HG03565 (cell line): ENCODE results near the gene STOML2.

ENCODE experiments used
- ATAC-seq: cut with Tn5 transposase; IDR thresholded peaks from one replicate; pipeline ENCODE4 v1.9.1; 2021; ENCODE audit warnings: mild to moderate bottlenecking, moderate library complexity; ENCODE audit not compliant: unreplicated experiment

The STOML2 gene

DNA sequence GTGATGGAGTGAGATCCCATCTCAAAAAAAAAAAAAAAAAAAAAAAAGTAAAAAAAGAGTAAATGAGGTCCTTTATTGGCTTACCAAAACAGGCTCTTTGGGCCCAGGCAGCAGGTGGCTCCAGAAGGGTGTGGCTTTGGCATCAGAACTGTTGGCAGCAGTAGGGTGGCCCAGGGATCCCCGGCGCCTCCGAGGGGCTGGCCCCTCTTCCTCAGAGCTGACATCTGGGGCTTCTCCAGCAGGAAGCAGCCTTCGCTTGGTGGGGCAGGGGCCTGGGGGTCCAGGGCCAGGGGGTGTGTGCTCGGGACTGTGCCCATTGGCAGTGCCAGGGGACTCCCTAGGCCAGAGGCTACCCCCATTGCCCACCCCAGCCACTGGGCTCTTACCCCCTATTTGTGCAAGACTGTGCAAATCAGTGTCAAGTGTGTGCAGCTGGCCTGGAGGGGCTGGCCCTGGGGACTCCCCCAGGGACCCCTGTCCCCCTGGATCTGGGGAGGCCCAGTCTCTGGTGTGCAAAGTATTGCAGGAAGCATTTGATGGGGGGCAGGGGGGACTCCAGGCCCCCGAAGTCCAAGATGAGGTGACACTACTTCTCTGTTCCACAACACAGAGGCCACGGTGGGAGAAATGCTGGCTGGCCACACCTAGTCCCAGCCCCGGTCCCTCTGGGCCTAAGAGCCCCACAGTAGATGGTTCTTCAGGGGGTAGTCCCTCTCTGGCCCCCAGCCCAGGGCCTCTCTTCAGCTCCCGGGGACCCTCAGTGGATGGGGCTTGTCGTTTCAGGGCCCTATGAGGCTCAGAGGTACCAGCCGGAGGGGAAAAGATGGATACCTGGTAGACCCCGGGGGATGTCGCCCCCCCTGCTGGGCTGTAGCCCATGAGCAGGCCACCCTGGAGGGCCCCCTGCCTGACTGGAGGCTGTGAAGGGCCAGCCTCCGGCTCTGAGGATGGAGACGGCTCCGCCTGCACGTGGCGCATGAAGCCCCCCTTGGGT is 4.7 kb upstream of the STOML2 start:
- ATAC-seq, result no peak

DNA sequence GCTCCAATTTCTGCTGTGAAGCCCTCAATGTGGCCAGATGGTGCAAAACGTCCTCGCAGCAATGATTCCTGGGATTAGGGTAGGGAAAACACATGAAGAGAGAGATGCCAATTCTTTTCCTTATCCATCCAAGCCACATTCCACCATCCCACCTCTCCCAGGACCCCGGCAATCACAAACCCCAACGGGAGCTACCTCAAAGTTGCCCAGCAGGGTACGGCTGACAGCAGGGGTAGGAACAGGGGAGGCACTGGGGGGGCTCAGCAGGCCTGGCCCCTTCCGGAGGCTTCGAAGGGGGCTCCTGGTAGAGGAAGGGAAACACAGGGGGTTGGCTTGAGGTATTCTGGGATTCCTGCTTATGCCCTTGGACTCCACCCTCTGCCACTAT is 3.4 kb upstream of the STOML2 start:
- ATAC-seq, result no peak

- ATAC-seq, result no peak
These were observed 2.8 kb upstream of the STOML2 start for GRCh38 chr9:35105571-35106342.

- ATAC-seq, result no peak
These were observed 2.2 kb upstream of the STOML2 start for GRCh38 chr9:35105126-35105525.

GRCh38 chr9:35104586-35104985 is 1.7 kb upstream of the STOML2 start:
- ATAC-seq, result no peak

DNA sequence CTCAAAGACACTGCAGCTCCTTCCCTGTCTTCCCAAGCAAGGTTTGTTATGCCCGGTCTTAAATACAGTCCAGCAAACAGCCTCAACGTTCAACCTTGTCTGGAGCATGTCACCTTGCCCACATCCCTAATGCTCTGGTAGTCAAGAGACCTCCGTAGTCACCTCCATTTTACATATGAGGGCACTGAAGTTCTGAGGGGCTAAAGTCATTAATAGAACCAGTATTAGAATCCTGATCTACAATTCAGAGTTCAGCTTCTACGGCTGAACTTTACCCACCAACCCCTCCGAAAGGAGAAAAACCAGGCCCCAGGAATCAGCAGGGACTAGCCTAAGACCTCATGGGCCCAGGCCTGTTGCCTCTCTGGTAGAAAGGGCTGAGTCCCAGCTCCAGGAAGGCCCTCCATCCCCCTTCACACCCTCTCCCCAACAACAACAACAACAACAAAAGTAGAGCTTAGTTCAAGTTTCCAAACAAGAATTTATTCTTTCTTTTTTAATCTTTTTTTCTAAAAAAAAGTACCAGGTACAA is 795 bp upstream of the STOML2 start:
- no peak for ATAC-seq

DNA sequence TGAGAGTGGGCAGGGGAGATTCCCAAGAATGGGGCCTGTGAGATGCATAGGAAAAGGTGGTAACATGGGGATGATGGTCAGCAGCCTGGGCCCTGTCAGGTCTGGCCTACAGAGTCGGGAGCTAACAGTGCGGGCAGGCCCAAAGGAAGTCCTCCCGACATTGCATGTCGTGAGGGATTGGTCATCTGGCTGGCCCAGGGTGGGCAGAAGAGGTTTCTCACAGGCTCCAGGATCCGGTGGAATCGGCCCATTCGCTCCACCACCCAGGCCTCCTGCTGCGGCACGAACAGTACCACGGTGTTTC is 514 bp downstream of the STOML2 start:
- ATAC-seq, result no peak

GRCh38 chr9:35097573-35097972 is 5.4 kb downstream of the STOML2 start:
- no peak for ATAC-seq

- ATAC-seq, result peak; percentile 82
These were observed 6.7 kb downstream of the STOML2 start, which contains the start of gene PIGO for GRCh38 chr9:35096035-35096849. TSS of gene PIGO (minus strand) at chr9:35096591. CDS start at chr9:35095565, 1,026 bp downstream.

DNA sequence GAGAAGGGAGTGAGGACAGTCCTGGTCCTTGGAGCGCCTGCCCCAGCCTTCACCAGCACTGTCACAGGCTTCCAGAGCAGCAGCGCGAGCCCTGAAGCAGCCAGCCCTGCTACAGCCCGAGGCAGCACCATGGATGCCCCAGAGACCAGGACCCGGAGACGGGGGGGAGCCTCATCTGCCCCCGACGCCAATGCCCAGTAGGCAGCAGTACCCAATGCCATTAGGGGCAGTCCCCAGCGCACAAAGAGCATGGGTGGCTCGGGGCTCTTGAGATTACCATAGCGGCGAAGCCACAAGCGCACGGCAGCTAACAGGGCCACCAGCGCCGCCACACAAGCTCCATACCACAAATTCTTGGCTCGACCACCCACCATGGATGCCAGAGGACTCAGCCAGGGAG is 11.4 kb downstream of the STOML2 start:
- no peak for ATAC-seq

- no peak for ATAC-seq
These were observed 13.5 kb downstream of the STOML2 start for GRCh38 chr9:35089434-35089833.

- ATAC-seq, result no peak
These were observed 17.9 kb downstream of the STOML2 start for GRCh38 chr9:35085078-35085477.

DNA sequence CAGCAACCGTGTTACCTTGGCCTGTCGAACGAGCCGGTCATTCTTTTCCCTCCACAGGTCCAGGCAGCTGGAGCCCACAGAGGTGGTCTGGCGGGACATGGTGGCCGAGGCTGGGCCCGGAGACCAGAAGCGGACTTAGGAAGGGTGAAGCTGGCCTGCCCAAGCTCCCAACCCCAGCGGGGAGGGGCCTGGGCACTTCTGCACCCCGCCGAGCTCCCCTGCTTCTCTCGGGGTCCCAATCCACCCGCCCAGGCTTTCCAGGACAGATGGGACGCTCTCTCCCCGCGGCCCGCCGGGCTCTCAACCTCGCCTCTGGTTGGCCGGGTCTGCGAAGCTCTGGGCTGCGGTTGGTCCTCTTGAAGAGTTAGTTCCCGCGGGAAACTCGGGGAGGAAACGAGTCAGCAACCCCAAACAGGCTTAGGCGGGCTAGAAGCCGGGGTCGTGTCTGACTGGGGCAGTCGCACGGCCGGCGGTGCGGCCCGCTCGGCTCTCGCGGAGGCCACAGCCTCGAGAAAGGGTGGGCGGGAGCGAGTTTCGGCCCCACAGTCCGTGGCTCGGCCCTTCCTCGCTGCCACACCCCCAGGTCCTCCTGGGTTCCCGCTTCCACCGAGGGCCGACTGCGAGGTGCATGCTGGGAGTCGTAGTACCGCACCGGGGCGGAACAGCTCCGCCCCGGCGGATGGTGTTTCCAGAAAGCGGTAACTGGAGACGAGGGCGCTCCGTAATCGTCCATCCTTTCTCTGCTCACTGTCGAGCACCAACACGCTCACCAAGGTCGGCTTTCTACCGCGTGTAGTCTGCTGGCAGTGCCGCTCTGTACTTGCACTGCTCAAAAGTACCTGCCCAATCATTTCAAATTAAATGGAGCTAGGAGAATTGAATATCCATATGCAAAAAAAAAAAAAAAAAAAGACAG is 23.2 kb downstream of the STOML2 start, which contains the start of gene FANCG:
Gene FANCG (minus strand): TSS at position 517 of the 916 bp plus-strand sequence. CDS start 418 bp downstream, at position 99.
- ATAC-seq, result peak; percentile 87

GRCh38 chr9:35079041-35079425 is 23.9 kb downstream of the STOML2 start:
- no peak for ATAC-seq

DNA sequence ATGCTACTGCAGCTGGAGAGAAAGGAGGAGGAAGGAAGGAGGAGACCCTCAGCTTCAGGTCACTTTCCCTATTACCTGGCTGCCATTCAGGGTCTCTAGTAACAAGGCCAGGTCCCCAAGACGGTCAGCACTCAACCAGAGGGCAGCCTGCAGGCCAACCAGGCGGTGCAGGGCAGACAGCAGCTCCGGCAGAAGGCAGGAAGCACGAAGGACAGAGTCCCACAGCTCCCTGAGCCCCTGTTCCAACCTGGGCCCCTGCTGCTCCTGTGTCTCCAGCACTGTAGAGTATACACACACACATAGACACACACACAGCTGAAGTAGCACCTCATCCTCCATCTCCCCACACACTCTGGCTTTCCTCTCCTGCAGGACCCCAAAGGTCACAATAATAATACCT is 24.9 kb downstream of the STOML2 start:
- no peak for ATAC-seq

DNA sequence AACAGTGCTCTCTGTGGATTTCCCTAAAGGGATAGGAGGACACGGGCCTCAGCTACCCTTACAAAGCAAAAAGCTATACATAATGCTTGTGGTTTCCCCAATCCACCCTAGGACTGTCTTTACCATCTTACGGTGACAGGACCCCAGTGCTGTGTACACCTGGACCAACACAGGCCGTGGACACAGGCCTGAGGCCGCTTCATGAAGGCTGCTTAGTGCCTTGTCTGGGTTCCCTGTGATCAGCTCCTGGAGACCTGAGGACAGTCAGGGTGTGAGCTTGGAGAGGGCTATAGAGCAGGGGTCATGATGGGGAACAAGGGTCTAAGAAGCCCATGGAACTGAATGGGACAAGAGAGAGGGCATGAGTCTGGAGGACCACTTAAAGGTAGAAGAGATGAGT is 26.1 kb downstream of the STOML2 start:
- no peak for ATAC-seq

DNA sequence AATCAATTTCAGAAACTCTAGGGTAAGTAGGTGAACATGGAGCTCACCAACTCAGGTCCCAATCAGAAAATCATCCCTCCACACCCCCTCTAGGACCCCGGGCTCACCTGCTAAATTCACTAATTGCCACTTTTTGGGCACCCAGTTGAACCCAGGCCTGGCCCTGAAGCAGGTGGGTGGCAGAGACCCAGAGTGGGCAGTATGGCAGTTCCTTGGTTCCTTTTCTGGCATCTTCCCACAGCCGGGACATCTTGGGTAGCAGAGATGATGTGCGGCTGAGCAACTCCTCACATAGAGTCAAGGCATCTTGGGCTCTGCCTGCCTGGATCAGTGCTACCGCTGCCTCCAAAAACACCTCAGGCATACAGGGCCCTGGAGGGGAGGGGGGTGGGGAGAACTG is 27.6 kb downstream of the STOML2 start:
- ATAC-seq, result no peak

DNA sequence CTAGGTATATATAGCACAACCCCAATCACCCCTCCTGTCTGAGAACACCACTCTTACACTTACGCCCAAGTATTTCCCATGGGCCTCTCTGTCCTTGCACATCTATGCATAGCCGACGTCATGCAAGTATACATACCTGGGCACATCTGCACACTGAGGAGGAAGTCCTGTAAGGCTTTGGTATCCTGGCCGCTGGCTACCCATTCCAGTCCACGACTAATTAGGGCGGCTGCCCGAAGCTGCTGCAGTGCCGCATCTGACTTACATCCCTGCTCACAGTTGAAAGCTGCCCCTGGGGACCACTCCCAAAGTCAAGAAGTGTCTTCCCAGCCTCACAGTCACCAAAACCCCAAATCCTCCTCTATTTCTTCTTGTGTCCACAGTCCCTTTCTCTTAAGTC is 28.1 kb downstream of the STOML2 start:
- no peak for ATAC-seq

DNA sequence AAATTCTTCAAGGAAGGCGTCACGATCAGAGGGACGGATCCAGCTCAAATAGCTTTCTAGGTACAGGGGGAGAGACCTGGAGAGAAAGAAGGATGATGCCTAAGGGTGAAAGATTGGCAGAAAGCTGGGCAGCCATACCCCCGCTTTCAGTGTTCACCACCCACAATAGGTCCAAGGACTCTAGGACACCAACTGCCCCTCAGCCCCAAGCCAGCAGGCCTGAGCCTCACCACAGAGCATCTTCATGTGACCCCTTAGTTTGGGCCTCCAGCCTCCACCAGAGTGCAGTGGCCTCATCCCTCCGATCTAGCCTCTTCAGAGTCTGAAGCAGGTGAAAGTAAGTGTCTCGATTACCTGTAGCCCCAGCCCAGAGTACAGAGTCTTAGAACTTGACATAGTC is 28.8 kb downstream of the STOML2 start:
- no peak for ATAC-seq

DNA sequence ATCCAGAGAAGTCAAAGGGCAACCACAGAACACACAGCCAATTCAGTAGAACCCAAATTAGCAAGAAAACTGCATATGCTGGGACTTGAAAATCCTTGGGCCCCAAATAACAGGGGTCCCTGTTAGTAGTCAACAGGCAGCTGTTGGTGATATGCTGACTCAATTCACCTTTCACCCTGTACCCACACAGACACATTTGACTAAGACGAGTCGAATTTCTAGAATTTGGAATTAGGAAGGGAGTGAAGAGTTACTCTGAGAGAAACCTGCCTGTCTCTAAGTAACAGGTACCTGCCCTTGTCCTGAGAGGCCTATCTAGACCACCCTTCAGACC is 29.7 kb downstream of the STOML2 start:
- no peak for ATAC-seq
